Stimulated activated naive CD4-positive, alpha-beta T cell (primary cell): ENCODE results near the gene PATZ1.

ENCODE experiments used
- DNase-seq, 6 experiments: peaks; one replicate each; lab custom pipeline; 2025; lab: John Stamatoyannopoulos, UW

Gene PATZ1

DNA sequence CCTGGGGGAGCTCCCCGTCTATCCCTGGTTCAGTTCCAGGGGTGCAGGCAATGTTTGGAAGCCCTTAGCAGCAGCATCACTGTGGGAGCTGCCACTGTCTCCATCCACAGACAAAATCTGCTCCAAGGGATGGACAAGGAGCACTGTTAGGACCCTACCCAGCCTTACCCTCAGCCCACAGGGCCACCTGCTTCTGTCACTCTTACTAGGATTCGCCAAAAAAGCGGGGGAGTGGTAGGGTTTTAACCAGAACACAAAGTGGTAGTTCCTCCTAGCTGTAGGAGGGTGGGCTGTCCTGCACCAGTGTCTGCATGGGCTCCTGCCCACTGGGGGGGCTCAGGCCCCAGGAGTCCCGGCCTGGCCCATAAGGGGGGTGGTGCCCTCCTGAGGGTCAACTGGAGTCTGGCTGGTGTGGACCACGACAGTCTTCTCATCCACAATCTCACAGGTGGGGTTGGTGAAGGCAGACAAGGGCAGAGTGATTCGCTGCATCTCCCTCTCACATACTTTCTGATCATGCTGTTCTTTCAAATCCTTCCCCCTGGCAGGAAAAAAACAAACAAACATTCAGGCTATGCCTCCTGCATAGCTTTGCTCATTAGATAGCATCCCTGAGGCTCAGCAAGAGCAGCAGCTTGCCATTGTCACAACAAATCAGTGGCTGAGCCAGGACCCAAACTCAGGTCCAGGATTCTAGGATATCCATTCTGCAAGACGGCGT, 63.2 kb downstream of the PATZ1 start:
- DNase-seq = peak in 2 of 6 experiments; percentile 22 to 28

DNA sequence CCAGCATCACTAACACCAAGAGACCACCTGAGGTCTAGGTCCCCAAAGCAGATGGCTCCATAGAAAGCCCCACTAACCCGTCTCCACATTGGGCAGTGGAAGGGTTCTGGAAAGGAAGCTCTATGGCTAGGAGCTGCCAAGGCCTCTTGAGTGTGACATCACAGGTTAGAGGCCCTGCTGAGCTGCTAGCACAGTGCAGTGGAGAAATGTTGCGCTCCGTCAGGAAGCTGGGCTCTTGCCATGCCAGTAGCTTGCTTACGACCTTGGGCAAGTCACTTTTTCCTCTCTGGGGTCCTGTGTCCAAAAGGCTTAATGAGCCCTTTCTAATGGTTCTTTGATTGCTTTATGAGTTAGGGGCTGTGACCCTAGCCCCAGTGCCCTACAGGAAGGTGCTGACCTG, 64.4 kb downstream of the PATZ1 start:
- DNase-seq = peak in 2 of 6 experiments; percentile 33 to 35

DNA sequence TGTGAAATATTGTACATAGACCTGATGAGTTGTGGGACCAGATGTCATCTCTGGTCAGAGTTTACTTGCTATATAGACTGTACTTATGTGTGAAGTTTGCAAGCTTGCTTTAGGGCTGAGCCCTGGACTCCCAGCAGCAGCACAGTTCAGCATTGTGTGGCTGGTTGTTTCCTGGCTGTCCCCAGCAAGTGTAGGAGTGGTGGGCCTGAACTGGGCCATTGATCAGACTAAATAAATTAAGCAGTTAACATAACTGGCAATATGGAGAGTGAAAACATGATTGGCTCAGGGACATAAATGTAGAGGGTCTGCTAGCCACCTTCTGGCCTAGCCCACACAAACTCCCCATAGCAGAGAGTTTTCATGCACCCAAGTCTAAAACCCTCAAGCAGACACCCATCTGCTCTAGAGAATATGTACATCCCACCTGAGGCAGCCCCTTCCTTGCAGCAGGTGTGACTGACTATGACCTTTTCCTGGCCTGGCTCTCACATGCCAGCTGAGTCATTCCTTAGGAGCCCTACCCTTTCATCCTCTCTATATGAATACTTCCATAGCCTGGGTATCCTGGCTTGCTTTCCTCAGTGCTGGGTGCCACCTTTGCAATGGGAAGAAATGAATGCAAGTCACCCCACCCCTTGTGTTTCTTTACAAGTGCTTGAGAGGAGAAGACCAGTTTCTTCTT, 66.2 kb downstream of the PATZ1 start:
- peak in 2 of 6 experiments; percentile 53 to 54 for DNase-seq

DNA sequence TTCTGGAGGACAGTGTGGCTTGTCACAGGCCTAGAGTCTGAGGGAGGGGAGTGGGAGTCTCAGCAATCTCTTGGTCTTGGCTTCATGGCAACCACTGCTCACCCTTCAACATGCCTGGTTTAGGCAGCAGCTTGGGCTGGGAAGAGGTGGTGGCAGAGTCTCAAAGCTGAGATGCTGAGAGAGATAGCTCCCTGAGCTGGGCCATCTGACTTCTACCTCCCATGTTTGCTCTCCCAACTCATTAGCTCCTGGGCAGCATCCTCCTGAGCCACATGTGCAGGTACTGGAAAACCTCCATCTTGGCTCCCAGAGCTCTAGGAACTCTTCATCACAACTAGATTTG, 66.8 kb downstream of the PATZ1 start:
- peak in 1 of 6 experiments; percentile 45 for DNase-seq

DNA sequence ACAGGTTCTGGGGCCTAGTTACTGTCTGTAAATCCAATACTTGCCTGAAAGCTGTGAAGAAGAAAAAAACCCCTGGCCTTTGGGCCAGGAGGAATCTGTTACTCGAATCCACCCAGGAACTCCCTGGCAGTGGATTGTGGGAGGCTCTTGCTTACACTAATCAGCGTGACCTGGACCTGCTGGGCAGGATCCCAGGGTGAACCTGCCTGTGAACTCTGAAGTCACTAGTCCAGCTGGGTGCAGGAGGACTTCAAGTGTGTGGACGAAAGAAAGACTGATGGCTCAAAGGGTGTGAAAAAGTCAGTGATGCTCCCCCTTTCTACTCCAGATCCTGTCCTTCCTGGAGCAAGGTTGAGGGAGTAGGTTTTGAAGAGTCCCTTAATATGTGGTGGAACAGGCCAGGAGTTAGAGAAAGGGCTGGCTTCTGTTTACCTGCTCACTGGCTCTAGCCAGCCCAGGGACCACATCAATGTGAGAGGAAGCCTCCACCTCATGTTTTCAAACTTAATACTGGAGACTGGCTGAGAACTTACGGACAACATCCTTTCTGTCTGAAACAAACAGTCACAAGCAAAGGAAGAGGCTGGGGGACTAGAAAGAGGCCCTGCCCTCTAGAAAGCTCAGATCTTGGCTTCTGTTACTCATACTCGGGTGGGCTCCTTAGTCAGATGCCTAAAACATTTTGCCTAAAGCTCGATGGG, 67.4 kb downstream of the PATZ1 start:
- peak; percentile 44 to 84 (median 58) for DNase-seq

DNA sequence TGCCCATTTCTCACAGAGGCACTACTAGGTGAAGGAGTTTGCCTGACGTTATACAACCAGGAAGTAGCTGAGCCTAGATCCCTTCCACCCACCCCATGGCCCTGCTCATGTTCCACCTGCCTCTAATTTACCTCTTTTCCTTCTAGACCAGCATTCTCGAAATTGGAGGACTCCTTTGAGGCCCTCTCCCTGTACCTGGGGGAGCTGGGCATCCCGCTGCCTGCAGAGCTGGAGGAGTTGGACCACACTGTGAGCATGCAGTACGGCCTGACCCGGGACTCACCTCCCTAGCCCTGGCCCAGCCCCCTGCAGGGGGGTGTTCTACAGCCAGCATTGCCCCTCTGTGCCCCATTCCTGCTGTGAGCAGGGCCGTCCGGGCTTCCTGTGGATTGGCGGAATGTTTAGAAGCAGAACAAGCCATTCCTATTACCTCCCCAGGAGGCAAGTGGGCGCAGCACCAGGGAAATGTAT, 68.0 kb downstream of the PATZ1 start:
- DNase-seq = peak in 2 of 6 experiments; percentile 43 to 52

DNA sequence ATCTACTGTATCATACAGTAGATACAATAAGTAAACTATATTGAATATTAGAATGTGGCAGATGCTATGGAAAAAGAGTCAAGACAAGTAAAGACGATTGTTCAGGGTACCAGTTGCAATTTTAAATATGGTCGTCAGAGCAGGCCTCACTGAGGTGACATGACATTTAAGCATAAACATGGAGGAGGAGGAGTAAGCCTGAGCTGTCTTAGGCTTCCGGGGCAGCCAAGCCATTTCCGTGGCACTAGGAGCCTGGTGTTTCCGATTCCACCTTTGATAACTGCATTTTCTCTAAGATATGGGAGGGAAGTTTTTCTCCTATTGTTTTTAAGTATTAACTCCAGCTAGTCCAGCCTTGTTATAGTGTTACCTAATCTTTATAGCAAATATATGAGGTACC, 68.4 kb downstream of the PATZ1 start:
- peak in 1 of 6 experiments; percentile 43 for DNase-seq

DNA sequence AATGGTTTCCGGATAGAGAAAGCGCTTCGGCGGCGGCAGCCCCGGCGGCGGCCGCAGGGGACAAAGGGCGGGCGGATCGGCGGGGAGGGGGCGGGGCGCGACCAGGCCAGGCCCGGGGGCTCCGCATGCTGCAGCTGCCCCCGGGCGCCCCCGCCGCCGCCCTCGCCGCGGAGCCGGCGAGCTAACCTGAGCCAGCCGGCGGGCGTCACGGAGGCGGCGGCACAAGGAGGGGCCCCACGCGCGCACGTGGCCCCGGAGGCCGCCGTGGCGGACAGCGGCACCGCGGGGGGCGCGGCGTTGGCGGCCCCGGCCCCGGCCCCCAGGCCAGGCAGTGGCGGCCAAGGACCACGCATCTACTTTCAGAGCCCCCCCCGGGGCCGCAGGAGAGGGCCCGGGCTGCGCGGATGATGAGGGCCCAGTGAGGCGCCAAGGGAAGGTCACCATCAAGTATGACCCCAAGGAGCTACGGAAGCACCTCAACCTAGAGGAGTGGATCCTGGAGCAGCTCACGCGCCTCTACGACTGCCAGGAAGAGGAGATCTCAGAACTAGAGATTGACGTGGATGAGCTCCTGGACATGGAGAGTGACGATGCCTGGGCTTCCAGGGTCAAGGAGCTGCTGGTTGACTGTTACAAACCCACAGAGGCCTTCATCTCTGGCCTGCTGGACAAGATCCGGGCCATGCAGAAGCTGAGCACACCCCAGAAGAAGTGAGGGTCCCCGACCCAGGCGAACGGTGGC, 69.5 kb downstream of the PATZ1 start:
- no peak for DNase-seq
